Ovary (tissue), 9 donors: Measurements from ENCODE around the gene SEMA5A. TPM values are rescaled to one million over a fixed set of nuclear protein-coding genes. Genes with fewer than 3 reads are reported as not detected.

ENCODE experiments used
- DNase-seq, 5 donors: peaks; one replicate each; pipeline ENCODE4 v3.0.0-alpha.2; 2019 to 2020
- H3K27ac ChIP-seq, 2 donors: fragments of 200-600 bp; one replicate each; pipeline versions ENCODE4 v1.5.1 to v1.8.0; 2019 to 2022
- H3K27me3 ChIP-seq: fragments of 200-600 bp; one replicate; pipeline ENCODE4 v1.8.0; 2022
- H3K36me3 ChIP-seq: fragments of 200-600 bp; sonication (generic); one replicate; pipeline ENCODE4 v1.5.1; 2019
- H3K4me1 ChIP-seq: one replicate; pipeline ENCODE4 v1.8.1; 2013; ENCODE audit warnings: mild to moderate bottlenecking, moderate library complexity; ENCODE audit not compliant: insufficient read depth
- H3K4me3 ChIP-seq: fragments of 200-600 bp; sonication (generic); one replicate; pipeline ENCODE4 v1.5.1; 2017
- H3K9me3 ChIP-seq, 2 donors: fragments of 200-600 bp in 1 of 2; sonication (generic) in 1 of 2; one replicate each; pipeline versions ENCODE4 v1.5.1 to v1.8.1; 2013 to 2019; ENCODE audit warnings: mild to moderate bottlenecking in 1 of 2, moderate library complexity in 1 of 2
- CTCF ChIP-seq, 3 donors: fragments of 450-650 bp in 2 of 3; fragments of 200-600 bp in 1 of 3; IDR thresholded peaks; one replicate each; pipeline versions ENCODE4 v1.5.1 to v1.8.0; 2016 to 2022; ENCODE audit warnings: antibody characterized with exemption in 3 of 3, mild to moderate bottlenecking in 1 of 3
- EP300 ChIP-seq: sonication (generic); formaldehyde crosslinking; IDR thresholded peaks from one replicate; pipeline ENCODE4 v1.6.1; 2017; ENCODE audit warnings: antibody characterized with exemption
- POLR2A ChIP-seq: fragments of 450-650 bp; IDR thresholded peaks from one replicate; pipeline ENCODE4 v1.6.1; 2017; ENCODE audit warnings: antibody characterized with exemption, mild to moderate bottlenecking, moderate library complexity
- WGBS, 3 donors: extraction: QIAGEN DNeasy Blood & Tissue Kit in 1 of 3; methylation state at CpG; one replicate each; pipeline versions ENCODE4 v1.1.5 to v1.1.7; 2013 to 2017; 5-methylcytosine and 5-hydroxymethylcytosine counted together
- intact Hi-C, 4 donors: fragments of 100-400 bp; cut with DNase I; formaldehyde crosslinking; loops; one replicate each; pipeline versions ENCODE4 v1.11.0 to v1.15.1; 2022 to 2023
- polyA plus RNA-seq, 2 donors: library from polyadenylated mRNA; stranded (reverse); fragments of 200-250 nt in 1 of 2; fragments of 350-450 nt in 1 of 2; fragmentation: Illumina TruSeq in 1 of 2; extraction: RNeasy Lipid Tissue Mini Kit (QIAGEN cat#74804) in 1 of 2; gene quantifications; one replicate each; pipeline ENCODE4 v1.2.3, GENCODE V29; 2013 to 2014
- total RNA-seq, 7 donors: library from RNA; depleted of rRNA in 2 of 7; stranded (reverse); fragments of >200 nt in 2 of 7; fragmentation: NEBNext Ultra II Directional in 3 of 7; extraction: Animal tissue kit (Norgen Biotek cat#: 25700) in 3 of 7; gene quantifications; one replicate each; pipeline versions ENCODE4 v1.1.0 to v1.2.4, GENCODE V29; 2016 to 2023
- donor health status: DM: no; HTN: no; CAD: no; lungs with moderate emphysema.
- donor health status: DM: no; HTN: no; CAD: no.
- donor health status: Bipolar disorder and iron deficiency.
- donor health status: DM: yes; HTN: yes; CAD: no.
- donor health status: DM: no; HTN: no; CAD: no.
- donor health status: DM: yes; HTN: yes; CAD: no.

SEMA5A gene
- total and polyA plus RNA-seq, 9 donors: 2.0 to 6.6 (median 4.3) TPM

- Histone ChIP-seq H3K27me3 (no peaks in the 10 kb centered on the region), H3K36me3 (no peaks in the 10 kb centered on the region), H3K27ac (no peak overlapping the region), H3K4me1 (no peaks in the 10 kb centered on the region), H3K9me3 (no peaks in the 10 kb centered on the region), H3K4me3 (no peak overlapping the region)
- DNase-seq: no peak
- intact Hi-C loops: no loop called here
- 61 to 67% (median 62%) methylated on average over 3 of the region's 3 CpGs for WGBS, 3 donors
- TF ChIP-seq EP300: no peak
- TF ChIP-seq POLR2A: no peak
- TF ChIP-seq CTCF (IDR thresholded peaks at IDR 0.05): no peak
Measured at GRCh38 chr5:9343146-9343850, 202.6 kb downstream of the SEMA5A start.

- Histone ChIP-seq H3K9me3 (no peaks in the 10 kb centered on the region), H3K36me3 (no peaks in the 10 kb centered on the region), H3K4me3 (no peak overlapping the region), H3K27me3 (no peaks in the 10 kb centered on the region), H3K4me1 (no peaks in the 10 kb centered on the region), H3K27ac (no peak overlapping the region)
- DNase-seq: no peak
- 83 to 92% (median 87%) methylated on average over 6 of the region's 6 CpGs for WGBS, 3 donors
- intact Hi-C loops: no loop called here
- TF ChIP-seq POLR2A: no peak
- no peak for TF ChIP-seq EP300
- no peak for TF ChIP-seq CTCF (IDR thresholded peaks at IDR 0.05)
Measured at GRCh38 chr5:9342161-9342787, 203.6 kb downstream of the SEMA5A start.

- no peak overlapping the region for H3K27ac ChIP-seq
Measured at GRCh38 chr5:9340085-9340484, 205.8 kb downstream of the SEMA5A start.

GRCh38 chr5:9339206-9339818 lies 206.6 kb downstream of the SEMA5A start:
- no peak for TF ChIP-seq EP300
- no peak for TF ChIP-seq CTCF (IDR thresholded peaks at IDR 0.05)
- no peak for TF ChIP-seq POLR2A
- H3K36me3 ChIP-seq: no peaks in the 10 kb centered on the region
- no peaks in the 10 kb centered on the region for H3K27me3 ChIP-seq
- DNase-seq: no peak
- H3K4me3 ChIP-seq: no peak overlapping the region
- no peak overlapping the region for H3K27ac ChIP-seq
- intact Hi-C loops: no loop called here
- WGBS, 3 donors: 76 to 79% (median 76%) methylated on average over 3 of the region's 3 CpGs
- H3K9me3 ChIP-seq: no peaks in the 10 kb centered on the region
- H3K4me1 ChIP-seq: no peaks in the 10 kb centered on the region

More at GRCh38 chr5:9340085-9340484, 205.8 kb downstream of the SEMA5A start:
- no peaks in the 10 kb centered on the region for H3K4me1 ChIP-seq
- TF ChIP-seq POLR2A: no peak
- TF ChIP-seq CTCF (IDR thresholded peaks at IDR 0.05): no peak
- TF ChIP-seq EP300: no peak
- intact Hi-C loops: no loop called here
- no peak for DNase-seq
- H3K27me3 ChIP-seq: no peaks in the 10 kb centered on the region
- WGBS, 3 donors: 34 to 40% (median 35%) methylated on average over 2 of the region's 2 CpGs
- no peaks in the 10 kb centered on the region for H3K36me3 ChIP-seq
- H3K4me3 ChIP-seq: no peak overlapping the region
- H3K9me3 ChIP-seq: no peaks in the 10 kb centered on the region
